ENCODE data around the gene C1orf167. TPM values are rescaled to one million over a fixed set of nuclear protein-coding genes. Genes with fewer than 3 reads are reported as not detected.

Gene C1orf167
- total and polyA plus RNA-seq, 2 donors (not counting 1 experiment from before 2014, with no cell fraction given) = not detected

- Histone ChIP-seq H3K27me3 (replicated peaks in 1 of 4; ENCODE audit: control extremely low read depth in 1 of 4, control insufficient read depth in 3 of 4, insufficient read depth in 4 of 4, low read length in 3 of 4) (no peaks in the 10 kb centered on the region), H3K79me2 (ENCODE audit: control insufficient read depth, insufficient read depth, low read length) (peaks cover 18% of the 10 kb centered on the region), H3K9ac (ENCODE audit: low read length) (no peak overlapping the region), H3K4me2 (replicated peaks; ENCODE audit: low read depth, low read length, poor library complexity, severe bottlenecking) (no peak overlapping the region), H4K20me1 (ENCODE audit: control insufficient read depth, insufficient read depth, low read length, poor library complexity, severe bottlenecking) (peaks cover 9% of the 10 kb centered on the region), H3K27ac (ENCODE audit: low read length in 2 of 2) (no peak overlapping the region), H3K4me1 (ENCODE audit: control insufficient read depth in 2 of 2, insufficient read depth in 2 of 2, low read length in 2 of 2) (peaks cover 0 to 8% of the 10 kb centered on the region in 2 donors), H3K9me3 (ENCODE audit: control extremely low read depth in 1 of 3, control insufficient read depth in 2 of 3, insufficient read depth in 1 of 3, low read length in 2 of 3) (no peaks in the 10 kb centered on the region), H2AFZ (ENCODE audit: insufficient read depth, low read depth, low read length, poor library complexity, severe bottlenecking) (no peak overlapping the region), H3K36me3 (replicated peaks in 1 of 2; ENCODE audit: control extremely low read depth in 1 of 2, control insufficient read depth in 1 of 2, extremely low read depth in 1 of 2, insufficient read depth in 2 of 2, low read length in 1 of 2) (peaks cover 0 to 77% of the 10 kb centered on the region in 2 experiments), H3K4me3 (ENCODE audit: control extremely low read depth in 1 of 5, extremely low read depth in 1 of 5, insufficient read depth in 1 of 5, low read depth in 2 of 5, low read length in 4 of 5) (no peak overlapping the region)
- Mint-ChIP-seq H3K27me3 (no peaks in the 10 kb centered on the region), H3K9me3 (ENCODE audit: insufficient read depth) (no peaks in the 10 kb centered on the region), H3K4me3 (no peak overlapping the region), H3K4me1 (peaks cover 13% of the 10 kb centered on the region), H3K27ac (no peak overlapping the region)
- intact Hi-C loops (cut with micrococcal nuclease) = no loop called here
- 97% methylated on average over 7 of the region's 15 CpGs for WGBS (ENCODE audit: insufficient coverage)
- CTCF ChIA-PET = interaction anchor here (0.5 to 1.2 kb wide), 2 partner anchors 8 to 59 kb away, joined by 3 to 4 read pairs; no protein-coding TSS in a partner anchor
- ATAC-seq (ENCODE audit: low read depth) = no peak
- POLR2A ChIA-PET = interaction anchor here (1.1 kb wide), 1 partner anchor 10 kb away, joined by 4 read pairs; no protein-coding TSS in a partner anchor
- TF ChIP-seq EZH2 (IDR thresholded peaks at IDR 0.05; ENCODE audit: borderline replicate concordance, insufficient read depth, low read depth, low read length, poor library complexity, severe bottlenecking) = no peak
- TF ChIP-seq, protein P1, sequence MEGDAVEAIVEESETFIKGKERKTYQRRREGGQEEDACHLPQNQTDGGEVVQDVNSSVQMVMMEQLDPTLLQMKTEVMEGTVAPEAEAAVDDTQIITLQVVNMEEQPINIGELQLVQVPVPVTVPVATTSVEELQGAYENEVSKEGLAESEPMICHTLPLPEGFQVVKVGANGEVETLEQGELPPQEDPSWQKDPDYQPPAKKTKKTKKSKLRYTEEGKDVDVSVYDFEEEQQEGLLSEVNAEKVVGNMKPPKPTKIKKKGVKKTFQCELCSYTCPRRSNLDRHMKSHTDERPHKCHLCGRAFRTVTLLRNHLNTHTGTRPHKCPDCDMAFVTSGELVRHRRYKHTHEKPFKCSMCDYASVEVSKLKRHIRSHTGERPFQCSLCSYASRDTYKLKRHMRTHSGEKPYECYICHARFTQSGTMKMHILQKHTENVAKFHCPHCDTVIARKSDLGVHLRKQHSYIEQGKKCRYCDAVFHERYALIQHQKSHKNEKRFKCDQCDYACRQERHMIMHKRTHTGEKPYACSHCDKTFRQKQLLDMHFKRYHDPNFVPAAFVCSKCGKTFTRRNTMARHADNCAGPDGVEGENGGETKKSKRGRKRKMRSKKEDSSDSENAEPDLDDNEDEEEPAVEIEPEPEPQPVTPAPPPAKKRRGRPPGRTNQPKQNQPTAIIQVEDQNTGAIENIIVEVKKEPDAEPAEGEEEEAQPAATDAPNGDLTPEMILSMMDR (IDR thresholded peaks at IDR 0.05) = no peak
- no peak for DNase-seq
Observed at GRCh38 chr1:11793819-11794218, 31.8 kb downstream of the C1orf167 start.

DNA sequence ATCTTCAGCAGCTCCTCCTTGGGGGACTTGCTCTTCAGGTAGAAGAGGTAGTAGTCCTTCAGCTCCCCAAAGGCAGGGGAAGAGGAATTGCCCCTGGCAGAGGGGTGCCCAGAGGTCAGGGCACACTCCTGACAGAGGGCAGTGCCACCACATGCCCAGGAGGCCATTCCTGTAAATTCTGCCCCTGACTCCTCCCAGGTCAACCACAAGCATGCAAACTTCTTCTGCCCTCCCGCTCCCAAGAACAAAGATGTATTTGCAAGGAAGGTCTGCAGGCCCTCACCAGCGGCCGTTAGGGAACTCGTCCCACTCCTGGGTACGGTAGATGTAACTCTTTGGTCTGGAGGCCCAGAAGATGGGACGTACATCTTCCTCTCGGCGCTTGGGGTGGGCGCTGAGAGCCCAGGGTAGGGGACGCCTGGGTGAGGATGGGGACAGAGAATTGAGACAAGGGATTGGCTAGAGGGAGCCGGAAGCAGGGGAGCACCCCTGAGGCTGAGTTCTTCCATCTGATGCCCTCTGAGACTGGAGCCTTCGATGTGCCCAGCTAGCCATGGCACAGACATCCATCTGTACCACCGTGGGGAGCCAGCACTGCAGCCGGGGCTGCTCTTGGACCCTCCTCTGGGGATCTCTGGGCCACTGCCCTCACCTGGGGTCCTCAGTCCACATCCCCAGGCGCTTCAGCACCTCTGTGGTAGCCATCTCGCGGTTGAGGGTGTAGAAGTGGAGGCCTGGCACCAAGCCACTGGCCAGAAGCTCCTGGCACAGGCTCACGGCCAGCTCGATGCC, 32.6 kb downstream of the C1orf167 start:
- TF ChIP-seq EZH2 (IDR thresholded peaks at IDR 0.05; ENCODE audit: borderline replicate concordance, insufficient read depth, low read depth, low read length, poor library complexity, severe bottlenecking) = no peak
- TF ChIP-seq, protein P1 (IDR thresholded peaks at IDR 0.05) = no peak
- peak overlapping the region; percentile 37 for H3K27ac Mint-ChIP-seq
- ATAC-seq (ENCODE audit: low read depth) (no peak), DNase-seq (no peak)
- intact Hi-C loops (cut with micrococcal nuclease) = no loop called here
- no peaks in the 10 kb centered on the region for H3K27me3 Mint-ChIP-seq
- no peak overlapping the region for H3K9ac ChIP-seq (ENCODE audit: low read length)
- POLR2A ChIA-PET = no interaction called here
- H3K4me2 ChIP-seq (replicated peaks; ENCODE audit: low read depth, low read length, poor library complexity, severe bottlenecking) = no peak overlapping the region
- no peak overlapping the region for H2AFZ ChIP-seq (ENCODE audit: insufficient read depth, low read depth, low read length, poor library complexity, severe bottlenecking)
- H3K9me3 ChIP-seq (ENCODE audit: control extremely low read depth in 1 of 3, control insufficient read depth in 2 of 3, insufficient read depth in 1 of 3, low read length in 2 of 3) = no peaks in the 10 kb centered on the region
- peaks cover 13% of the 10 kb centered on the region for H3K4me1 Mint-ChIP-seq
- peaks cover 0 to 8% of the 10 kb centered on the region in 2 donors for H3K4me1 ChIP-seq (ENCODE audit: control insufficient read depth in 2 of 2, insufficient read depth in 2 of 2, low read length in 2 of 2)
- WGBS (ENCODE audit: insufficient coverage) = 95% methylated on average over 18 of the region's 19 CpGs
- peaks cover 18% of the 10 kb centered on the region for H4K20me1 ChIP-seq (ENCODE audit: control insufficient read depth, insufficient read depth, low read length, poor library complexity, severe bottlenecking)
- H3K9me3 Mint-ChIP-seq (ENCODE audit: insufficient read depth) = no peaks in the 10 kb centered on the region
- H3K79me2 ChIP-seq (ENCODE audit: control insufficient read depth, insufficient read depth, low read length) = peaks cover 18% of the 10 kb centered on the region
- peaks cover 0 to 82% of the 10 kb centered on the region in 2 experiments for H3K36me3 ChIP-seq (replicated peaks in 1 of 2; ENCODE audit: control extremely low read depth in 1 of 2, control insufficient read depth in 1 of 2, extremely low read depth in 1 of 2, insufficient read depth in 2 of 2, low read length in 1 of 2)
- no peak overlapping the region for H3K4me3 ChIP-seq (ENCODE audit: control extremely low read depth in 1 of 5, extremely low read depth in 1 of 5, insufficient read depth in 1 of 5, low read depth in 2 of 5, low read length in 4 of 5)
- no peaks in the 10 kb centered on the region for H3K27me3 ChIP-seq (replicated peaks in 1 of 4; ENCODE audit: control extremely low read depth in 1 of 4, control insufficient read depth in 3 of 4, insufficient read depth in 4 of 4, low read length in 3 of 4)
- H3K4me3 Mint-ChIP-seq = no peak overlapping the region
- CTCF ChIA-PET = interaction anchor here (0.6 to 1.3 kb wide), 3 partner anchors 8 to 151 kb away, joined by 3 to 5 read pairs (median 4); no protein-coding TSS in a partner anchor
- no peak overlapping the region for H3K27ac ChIP-seq (ENCODE audit: low read length in 2 of 2)
